Measurements from ENCODE around the gene HEXIM2. TPM values are rescaled to one million over a fixed set of nuclear protein-coding genes. Genes with fewer than 3 reads are reported as not detected.

Gene HEXIM2
- total and polyA plus RNA-seq, 2 experiments from 2014 or later: 9.0 to 9.5 TPM

- Mint-ChIP-seq H3K4me1 (peaks cover 11% of the 10 kb centered on the region; the same call in 2 of the 3 replicates), H3K4me3 (no peak overlapping the region), H3K36me3 (ENCODE audit: low read depth) (no peaks in the 10 kb centered on the region), H3K9me3 (no peaks in the 10 kb centered on the region), H3K27me3 (ENCODE audit: insufficient read depth, low read depth, poor library complexity) (peaks cover 18% of the 10 kb centered on the region), H3K27ac (no peak overlapping the region)
- H3K4me2 ChIP-seq: no peak overlapping the region
- ATAC-seq (no peak), DNase-seq (ENCODE audit: low spot score) (peak; percentile 44)
- H3K4me1 ChIP-seq (ENCODE audit: insufficient read depth): no peaks in the 10 kb centered on the region
- H3K27ac ChIP-seq (ENCODE audit: low read depth): no peak overlapping the region
- H3K4me3 ChIP-seq: no peak overlapping the region
- 0 out of 2 replicates have a peak, but pooled peaks cover 2% of the 10 kb centered on the region for H3K79me2 ChIP-seq (replicated peaks; ENCODE audit: insufficient read depth)
- 0 out of 2 replicates have a peak, but pooled peaks cover 4% of the 10 kb centered on the region for H3F3A ChIP-seq (replicated peaks; ENCODE audit: low read depth)
- TF ChIP-seq EZH2 (IDR thresholded peaks at IDR 0.05; ENCODE audit: low read depth, unreplicated experiment) (no peak), POLR2AphosphoS5 (IDR thresholded peaks at IDR 0.05; ENCODE audit: low read depth) (no peak), NANOG (IDR thresholded peaks at IDR 0.05; ENCODE audit: borderline replicate concordance) (no peak), STAT1 (IDR thresholded peaks at IDR 0.05; ENCODE audit: unreplicated experiment) (no peak), EZH2phosphoT487 (IDR thresholded peaks at IDR 0.05; ENCODE audit: unreplicated experiment) (no peak), CTCF (conservative IDR thresholded peaks at IDR 0.05; ENCODE audit: low read depth in 2 of 2) (no peak), REST (IDR thresholded peaks at IDR 0.05; ENCODE audit: unreplicated experiment) (no peak), ZNF462 (CRISPR knock-in tag; IDR thresholded peaks at IDR 0.05) (no peak), ZNF114 (CRISPR knock-in tag; IDR thresholded peaks at IDR 0.05) (no peak), CREB1 (CRISPR knock-in tag; IDR thresholded peaks at IDR 0.05; ENCODE audit: low read depth) (no peak), ZNF331 (CRISPR knock-in tag; IDR thresholded peaks at IDR 0.05; ENCODE audit: low read depth) (no peak), JUNB (IDR thresholded peaks at IDR 0.05; ENCODE audit: unreplicated experiment) (no peak)
- H3K27me3 ChIP-seq (ENCODE audit: insufficient read depth): no peaks in the 10 kb centered on the region
- no peaks in the 10 kb centered on the region; the same call in 1 of the 2 replicates for H4K20me1 ChIP-seq (replicated peaks; ENCODE audit: insufficient read depth)
- no peaks in the 10 kb centered on the region for H3K9me2 ChIP-seq (ENCODE audit: insufficient read depth)
- H2AFZ ChIP-seq: no peak overlapping the region
- H3K36me3 ChIP-seq (ENCODE audit: insufficient read depth): no peaks in the 10 kb centered on the region
Measured at GRCh38 chr17:45123930-45124796, 37.5 kb upstream of the HEXIM2 start.

All from GM23338 (cell line).